Ascending aorta (tissue), 2 donors: ENCODE results near the gene ATP5F1D. TPM values are rescaled to one million over a fixed set of nuclear protein-coding genes. Genes with fewer than 3 reads are reported as not detected.
A peak's percentile ranks its signal among the peaks of the same experiment; 100 is the strongest.

Source experiments
- DNase-seq, 2 donors: peaks; one replicate each; pipeline ENCODE4 v3.0.0-alpha.2; 2019; ENCODE audit warnings: low spot score in 2 of 2
- H3K27ac ChIP-seq, 2 donors: fragments of 200-600 bp; sonication (generic); one replicate each; pipeline ENCODE4 v1.5.1; 2016 to 2017; ENCODE audit warnings: mild to moderate bottlenecking in 1 of 2
- H3K27me3 ChIP-seq: fragments of 200-600 bp; sonication (generic); one replicate; pipeline ENCODE4 v1.5.1; 2017
- H3K36me3 ChIP-seq, 2 donors: fragments of 200-600 bp; sonication (generic); one replicate each; pipeline ENCODE4 v1.5.1; 2016
- H3K4me1 ChIP-seq, 2 donors: fragments of 200-600 bp; sonication (generic); one replicate each; pipeline ENCODE4 v1.5.1; 2016 to 2017; ENCODE audit warnings: mild to moderate bottlenecking in 1 of 2
- H3K4me3 ChIP-seq, 2 donors: fragments of 200-600 bp; sonication (generic); one replicate each; pipeline ENCODE4 v1.5.1; 2016 to 2017; ENCODE audit warnings: mild to moderate bottlenecking in 1 of 2
- H3K9me3 ChIP-seq, 2 donors: fragments of 200-600 bp; sonication (generic); one replicate each; pipeline ENCODE4 v1.5.1; 2016
- intact Hi-C: fragments of 100-400 bp; cut with DNase I; formaldehyde crosslinking; loops from one replicate; pipeline ENCODE4 v1.15.1; 2023
- total RNA-seq: library from RNA; depleted of rRNA; stranded (reverse); fragments of >200 nt; gene quantifications from one replicate; pipeline ENCODE4 v1.1.0, GENCODE V29; 2016
- TF ChIP-seq, protein P1 (sequence below), 3 experiments: fragments of 200-600 bp in 2 of 3; fragments of 450-650 bp in 1 of 3; sonication (generic) in 2 of 3; IDR thresholded peaks; one replicate each; pipeline ENCODE4 v1.5.1; 2016 to 2019; ENCODE audit warnings: antibody characterized with exemption in 3 of 3, mild to moderate bottlenecking in 1 of 3, moderate library complexity in 1 of 3

Gene ATP5F1D
- total RNA-seq, 1 donor from 2014 or later, result 232 TPM

DNA sequence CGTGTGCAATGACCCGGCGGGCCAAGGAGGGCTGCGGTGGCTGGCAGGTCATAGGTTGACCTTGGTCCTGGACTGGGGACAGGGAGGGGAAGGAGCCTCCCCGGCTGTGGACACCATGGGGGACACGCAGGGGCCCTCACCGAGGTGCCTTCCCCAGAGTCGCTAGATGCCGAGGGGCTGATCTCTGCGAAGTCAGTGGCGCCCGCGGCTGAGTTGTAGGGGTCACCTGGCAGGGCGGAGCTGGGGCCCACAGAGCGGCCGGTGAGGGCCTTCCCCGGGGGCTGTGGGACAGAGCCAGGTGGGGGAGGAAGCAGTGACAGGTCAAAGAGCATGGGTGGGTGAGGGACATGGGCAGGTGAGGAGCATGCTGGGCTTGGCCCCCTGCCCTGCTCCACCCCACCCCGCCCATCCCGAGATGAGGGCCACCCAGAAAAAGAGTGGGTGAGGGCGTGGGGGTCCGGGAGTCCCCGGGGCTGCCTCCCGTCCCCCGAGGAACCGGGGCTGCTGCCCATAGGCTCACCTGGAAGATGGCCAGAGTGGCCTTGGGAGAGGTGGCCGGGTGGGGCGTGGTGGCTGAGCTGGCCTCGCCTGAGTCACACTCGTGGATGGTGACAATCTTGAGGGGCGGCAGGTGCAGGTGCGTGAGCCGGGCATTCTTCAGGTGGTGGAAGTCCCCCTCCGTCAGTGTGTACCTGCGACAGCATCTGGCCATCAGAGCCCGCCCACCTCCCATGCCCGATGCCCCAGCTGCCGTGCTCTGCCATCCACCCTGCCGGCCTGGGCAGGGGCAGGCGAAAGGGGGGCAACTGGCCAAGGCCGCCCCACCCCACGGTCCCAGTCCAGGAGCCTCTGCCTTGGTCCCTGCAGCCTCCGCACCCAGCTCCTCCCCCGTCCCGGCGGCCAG is 7.2 kb upstream of the ATP5F1D start:
- no peak for DNase-seq
- Histone ChIP-seq H3K36me3 (no peaks in the 10 kb centered on the region), H3K4me1 (peaks cover 3 to 16% of the 10 kb centered on the region in 2 donors), H3K27ac (no peak overlapping the region), H3K9me3 (no peaks in the 10 kb centered on the region), H3K27me3 (no peaks in the 10 kb centered on the region), H3K4me3 (no peak overlapping the region)
- TF ChIP-seq, protein P1, sequence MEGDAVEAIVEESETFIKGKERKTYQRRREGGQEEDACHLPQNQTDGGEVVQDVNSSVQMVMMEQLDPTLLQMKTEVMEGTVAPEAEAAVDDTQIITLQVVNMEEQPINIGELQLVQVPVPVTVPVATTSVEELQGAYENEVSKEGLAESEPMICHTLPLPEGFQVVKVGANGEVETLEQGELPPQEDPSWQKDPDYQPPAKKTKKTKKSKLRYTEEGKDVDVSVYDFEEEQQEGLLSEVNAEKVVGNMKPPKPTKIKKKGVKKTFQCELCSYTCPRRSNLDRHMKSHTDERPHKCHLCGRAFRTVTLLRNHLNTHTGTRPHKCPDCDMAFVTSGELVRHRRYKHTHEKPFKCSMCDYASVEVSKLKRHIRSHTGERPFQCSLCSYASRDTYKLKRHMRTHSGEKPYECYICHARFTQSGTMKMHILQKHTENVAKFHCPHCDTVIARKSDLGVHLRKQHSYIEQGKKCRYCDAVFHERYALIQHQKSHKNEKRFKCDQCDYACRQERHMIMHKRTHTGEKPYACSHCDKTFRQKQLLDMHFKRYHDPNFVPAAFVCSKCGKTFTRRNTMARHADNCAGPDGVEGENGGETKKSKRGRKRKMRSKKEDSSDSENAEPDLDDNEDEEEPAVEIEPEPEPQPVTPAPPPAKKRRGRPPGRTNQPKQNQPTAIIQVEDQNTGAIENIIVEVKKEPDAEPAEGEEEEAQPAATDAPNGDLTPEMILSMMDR (IDR thresholded peaks at IDR 0.05), result no peak
- intact Hi-C loops, result no loop called here

DNA sequence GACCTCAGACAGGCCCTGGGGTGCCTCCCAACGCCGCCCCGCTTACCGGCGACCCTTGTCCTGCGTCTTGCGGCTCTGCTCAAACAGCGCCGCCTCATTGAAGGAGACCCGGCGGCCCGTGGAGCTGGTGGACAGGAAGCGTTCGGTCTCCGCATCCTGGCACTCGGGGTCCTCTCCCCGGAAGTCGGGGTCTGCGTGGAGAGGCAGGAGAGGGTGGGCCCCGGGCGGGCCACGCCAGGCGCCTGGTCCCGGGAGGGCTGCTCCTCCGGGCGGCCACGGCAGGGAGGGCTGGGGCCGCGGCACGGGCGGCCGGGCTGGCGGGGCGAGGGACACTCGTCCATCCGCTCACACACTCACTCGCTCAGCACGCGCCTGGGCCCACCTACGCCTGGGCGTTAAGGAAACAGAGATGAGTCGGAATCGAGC is 6.6 kb upstream of the ATP5F1D start:
- Histone ChIP-seq H3K4me1 (peaks cover 3 to 20% of the 10 kb centered on the region in 2 donors), H3K9me3 (no peaks in the 10 kb centered on the region), H3K4me3 (no peak overlapping the region), H3K36me3 (no peaks in the 10 kb centered on the region), H3K27ac (no peak overlapping the region), H3K27me3 (no peaks in the 10 kb centered on the region)
- DNase-seq, result no peak
- intact Hi-C loops, result no loop called here
- TF ChIP-seq, protein P1 (IDR thresholded peaks at IDR 0.05), result no peak

DNA sequence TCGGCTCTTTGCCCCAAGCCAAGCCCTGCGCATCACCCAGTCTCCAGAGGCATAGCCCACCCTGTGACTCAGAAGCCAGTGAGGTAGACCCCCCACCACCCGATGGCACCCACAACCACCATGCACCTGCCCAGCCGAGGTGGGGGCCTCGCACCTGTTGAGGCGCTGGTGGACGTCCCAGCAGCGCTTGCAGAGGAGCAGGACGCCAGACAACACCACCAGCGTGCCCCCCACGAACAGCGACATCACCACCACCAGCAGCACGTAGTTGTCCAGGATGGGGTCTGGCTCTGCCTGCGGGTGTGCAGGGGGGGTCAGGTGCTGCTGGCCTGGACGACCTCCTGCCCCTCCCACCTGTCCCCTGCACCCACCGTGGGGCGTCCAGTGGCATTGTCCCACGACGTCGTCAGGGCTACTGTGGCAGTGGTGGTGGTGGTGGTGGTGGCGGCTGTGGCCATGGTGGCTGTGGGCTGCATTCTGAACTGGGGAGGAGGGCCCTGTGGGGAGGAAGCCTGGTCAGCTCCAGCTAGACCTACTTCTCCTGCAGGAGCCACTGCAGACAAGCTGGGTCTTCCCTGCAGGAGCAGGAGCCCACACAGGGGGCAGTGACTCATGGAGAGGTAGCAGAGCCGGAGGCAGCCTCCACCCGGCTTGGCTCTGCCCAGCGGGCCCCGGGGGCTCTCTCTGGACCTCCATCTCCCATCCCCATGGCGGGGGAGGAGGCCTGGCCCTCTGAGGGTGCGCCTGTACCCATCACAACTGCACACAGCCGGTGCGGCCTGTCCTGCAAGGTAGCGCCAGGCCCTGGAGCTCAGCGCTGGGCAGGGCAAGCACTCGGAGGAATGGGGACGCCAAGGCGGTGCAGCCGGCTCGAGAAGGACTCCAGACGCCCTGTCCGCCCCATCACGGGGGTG is 5.7 kb upstream of the ATP5F1D start:
- no peak overlapping the region for H3K4me3 ChIP-seq

DNA sequence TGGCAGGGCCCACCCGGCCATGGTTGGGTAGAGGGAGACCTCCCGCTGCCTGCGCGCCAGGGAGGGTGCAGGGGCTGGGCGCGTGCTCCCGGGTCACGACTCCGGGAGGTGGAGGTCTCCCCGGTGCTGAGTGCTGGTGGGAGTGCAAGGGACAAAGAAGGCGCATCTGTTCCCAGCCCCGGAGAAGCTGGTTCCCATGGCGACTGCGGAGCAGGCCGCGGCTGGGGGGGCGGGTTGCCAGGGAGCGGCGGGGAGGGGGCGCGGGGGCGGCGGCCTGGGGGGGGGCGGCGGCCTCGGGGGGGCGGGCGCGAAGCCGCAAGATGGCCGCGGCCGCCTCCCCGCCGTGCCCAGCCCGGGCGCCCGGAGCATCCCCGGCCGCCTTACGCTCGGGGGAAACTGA is 5.0 kb upstream of the ATP5F1D start:
- Histone ChIP-seq H3K9me3 (no peaks in the 10 kb centered on the region), H3K27me3 (no peaks in the 10 kb centered on the region), H3K4me1 (peaks cover 10 to 29% of the 10 kb centered on the region in 2 donors), H3K27ac (no peak overlapping the region), H3K36me3 (no peaks in the 10 kb centered on the region), H3K4me3 (peak overlapping the region; percentile 47 to 71)
- DNase-seq, result no peak
- TF ChIP-seq, protein P1 (IDR thresholded peaks at IDR 0.05), result no peak
- intact Hi-C loops, result no loop called here

More for the DNA sequence above, 5.7 kb upstream of the ATP5F1D start:
- Histone ChIP-seq H3K36me3 (no peaks in the 10 kb centered on the region), H3K9me3 (no peaks in the 10 kb centered on the region), H3K27ac (no peak overlapping the region), H3K27me3 (no peaks in the 10 kb centered on the region), H3K4me1 (peaks cover 6 to 24% of the 10 kb centered on the region in 2 donors)
- no peak for DNase-seq
- intact Hi-C loops, result no loop called here
- TF ChIP-seq, protein P1 (IDR thresholded peaks at IDR 0.05), result no peak

DNA sequence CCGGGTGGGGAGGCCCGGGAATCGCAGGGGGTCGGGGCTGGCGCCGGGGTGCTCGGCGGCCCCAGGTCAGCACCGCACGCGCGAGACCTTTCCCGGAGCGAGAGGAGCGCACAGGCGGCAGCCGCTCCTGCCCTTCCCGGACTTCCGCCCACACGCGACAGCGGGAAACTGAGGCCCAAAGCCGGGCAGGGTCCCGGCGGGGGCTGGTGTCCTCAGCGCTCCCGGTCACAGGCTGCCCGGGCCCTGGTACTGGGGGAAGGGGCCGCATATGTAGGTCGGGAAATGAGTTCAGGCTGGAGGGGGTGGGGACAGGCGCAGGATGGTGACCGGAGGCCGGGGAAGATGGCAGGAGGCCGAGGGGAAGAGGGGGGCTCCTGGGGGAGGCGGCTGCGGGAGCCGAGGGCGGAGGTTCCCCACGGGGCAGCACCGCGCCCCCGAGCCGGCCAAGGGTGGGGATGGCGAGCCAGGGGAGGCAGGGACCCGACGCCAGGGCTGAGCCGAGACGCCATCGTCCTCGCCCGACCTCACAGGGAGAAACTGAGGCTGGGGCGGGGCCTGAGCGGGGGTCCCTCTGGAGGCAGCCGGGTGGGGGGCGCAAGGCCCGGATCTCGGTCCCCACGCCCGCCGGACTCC is 4.4 kb upstream of the ATP5F1D start:
- Histone ChIP-seq H3K27me3 (no peaks in the 10 kb centered on the region), H3K36me3 (no peaks in the 10 kb centered on the region), H3K27ac (peak overlapping the region in 1 of 2 donors; percentile 4), H3K4me3 (peak overlapping the region; percentile 47 to 71), H3K9me3 (no peaks in the 10 kb centered on the region), H3K4me1 (peaks cover 11 to 30% of the 10 kb centered on the region in 2 donors)
- TF ChIP-seq, protein P1 (IDR thresholded peaks at IDR 0.05), result no peak
- DNase-seq, result no peak
- intact Hi-C loops, result no loop called here
